GM12892 (cell line): ENCODE data around the gene KLHL18. TPM values are rescaled to one million over a fixed set of nuclear protein-coding genes. Genes with fewer than 3 reads are reported as not detected.
"Not testable (repeated sequence)": the region's sequence is repeated elsewhere in the genome, so short reads cannot be mapped to it uniquely, and the experiment has no call there.

Experiments
- DNase-seq: peaks from one replicate; pipeline ENCODE4 v3.0.0; 2011; ENCODE audit not compliant: insufficient read length
- FAIRE-seq: peaks from 2 replicates; lab custom pipeline; 2011; peaks lifted over from hg19 to GRCh38; lab: Jason Lieb, UNC
- POLR2A ChIP-seq: IDR thresholded peaks from 2 replicates; pipeline ENCODE4 v1.6.1; 2011; ENCODE audit warnings: low read depth, low read length, control low read depth
- POLR2AphosphoS5 ChIP-seq: IDR thresholded peaks from 2 replicates; pipeline ENCODE4 v1.6.1; 2011; ENCODE audit warnings: low read depth, low read length, control low read depth
- TAF1 ChIP-seq: IDR thresholded peaks from 2 replicates; pipeline ENCODE4 v1.6.1; 2011; ENCODE audit warnings: low read depth, mild to moderate bottlenecking, control low read depth, low read length, borderline replicate concordance
- polyA plus RNA-seq: library from polyadenylated mRNA; unstranded; fragments of >200 nt; gene quantifications from one replicate; pipeline ENCODE4 v1.2.1, GENCODE V29; 2012; ENCODE audit warnings: missing spikeins, inconsistent platforms; ENCODE audit not compliant: missing spikeins

Gene KLHL18
- polyA plus RNA-seq = 18.1 TPM

GRCh38 chr3:47282424-47283192 is at the start of gene KLHL18, which contains the start of gene KIF9:
KLHL18 (plus strand) TSS chr3:47282944; CDS start chr3:47282966, 22 bp downstream.
KIF9 (minus strand) TSS chr3:47282799; CDS start chr3:47277374, 5,425 bp downstream.
- DNase-seq (peak; percentile 94), FAIRE-seq (peak; percentile 99)
- peak; percentile 90 for TF ChIP-seq POLR2AphosphoS5
- peak; percentile 79 for TF ChIP-seq TAF1
- TF ChIP-seq POLR2A = peak; percentile 85

DNA sequence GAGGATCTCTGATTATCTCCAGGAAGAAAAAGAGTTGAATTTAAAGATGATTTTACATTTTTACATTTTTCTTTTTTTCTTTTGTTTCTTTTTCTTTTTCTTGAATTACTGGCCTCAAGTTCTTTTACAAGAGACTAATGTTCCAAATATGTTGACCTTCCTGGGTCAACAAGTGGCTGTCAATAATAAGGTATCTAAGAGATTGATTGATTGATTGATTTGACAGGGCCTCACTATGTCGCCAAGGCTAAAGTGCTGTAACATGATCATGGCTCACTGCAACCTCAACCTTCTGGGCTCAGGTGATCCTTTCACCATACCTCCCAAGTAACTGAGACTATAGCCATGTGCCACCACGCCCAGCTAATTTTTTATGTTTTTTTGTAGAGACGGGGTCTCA is 44.7 kb upstream of the KLHL18 start:
- no peak for FAIRE-seq
- TF ChIP-seq POLR2AphosphoS5 = no peak
- no peak for TF ChIP-seq POLR2A
- TF ChIP-seq TAF1 = no peak

GRCh38 chr3:47239929-47240328 is 42.8 kb upstream of the KLHL18 start:
- DNase-seq = no peak
- FAIRE-seq = no peak
- no peak for TF ChIP-seq TAF1
- no peak for TF ChIP-seq POLR2AphosphoS5
- TF ChIP-seq POLR2A = no peak

More for the DNA sequence above, 44.7 kb upstream of the KLHL18 start:
- no peak for DNase-seq

GRCh38 chr3:47243419-47244147 is 39.2 kb upstream of the KLHL18 start:
- DNase-seq (no peak), FAIRE-seq (no peak)
- TF ChIP-seq POLR2A = no peak
- TF ChIP-seq TAF1 = no peak
- no peak for TF ChIP-seq POLR2AphosphoS5

DNA sequence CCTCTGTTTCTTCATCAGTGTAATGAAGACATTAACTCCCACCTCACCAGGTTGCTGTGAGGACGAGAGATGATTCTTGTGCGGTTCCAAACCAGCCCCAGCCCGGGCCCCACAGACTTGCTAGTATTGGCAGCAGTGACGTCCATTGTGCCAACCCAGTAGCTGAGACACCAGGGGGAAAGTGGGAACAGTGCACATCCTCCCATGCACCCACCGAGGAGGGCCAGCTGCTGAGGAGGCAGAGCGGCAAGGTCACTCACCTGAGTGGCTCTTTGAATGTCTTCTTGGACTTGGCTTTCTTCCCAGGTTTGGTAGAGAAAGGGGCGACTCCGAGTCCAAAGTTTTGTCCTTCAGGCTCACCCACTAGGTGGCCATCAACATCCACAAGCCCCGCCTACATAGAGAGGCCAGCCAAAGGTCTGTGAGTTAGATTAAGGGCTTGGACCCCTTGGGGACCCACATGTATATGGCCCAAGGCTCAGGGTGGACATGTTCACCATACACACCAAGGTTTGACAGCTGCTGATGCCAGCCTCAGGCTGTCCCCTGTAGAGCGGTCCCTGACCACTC is 38.1 kb upstream of the KLHL18 start:
- TF ChIP-seq POLR2A = no peak
- TF ChIP-seq TAF1 = no peak
- no peak for TF ChIP-seq POLR2AphosphoS5
- no peak for DNase-seq
- no peak for FAIRE-seq

GRCh38 chr3:47245271-47245670 is 37.5 kb upstream of the KLHL18 start:
- DNase-seq (no peak), FAIRE-seq (no peak)
- TF ChIP-seq TAF1 (no peak), POLR2AphosphoS5 (no peak), POLR2A (no peak)

- DNase-seq = no peak
- no peak for TF ChIP-seq POLR2A
- no peak for TF ChIP-seq POLR2AphosphoS5
- no peak for TF ChIP-seq TAF1
- FAIRE-seq = no peak
Measured at GRCh38 chr3:47247131-47248064, 35.3 kb upstream of the KLHL18 start.

GRCh38 chr3:47250309-47251060 is 32.3 kb upstream of the KLHL18 start:
- no peak for TF ChIP-seq POLR2A
- no peak for TF ChIP-seq TAF1
- no peak for TF ChIP-seq POLR2AphosphoS5
- FAIRE-seq = peak; percentile 24
- DNase-seq = no peak

- not testable (repeated sequence) for FAIRE-seq
Measured at GRCh38 chr3:47251085-47251484, 31.7 kb upstream of the KLHL18 start.

GRCh38 chr3:47251689-47252088 is 31.1 kb upstream of the KLHL18 start:
- TF ChIP-seq POLR2AphosphoS5 = no peak
- TF ChIP-seq TAF1 = no peak
- no peak for TF ChIP-seq POLR2A
- FAIRE-seq (no peak), DNase-seq (no peak)

More at GRCh38 chr3:47251085-47251484, 31.7 kb upstream of the KLHL18 start:
- DNase-seq = not testable (repeated sequence)

GRCh38 chr3:47256331-47256730 is 26.4 kb upstream of the KLHL18 start:
- DNase-seq, FAIRE-seq: not testable (repeated sequence)
